Medulla oblongata (tissue), 1 donor: ENCODE data around the gene PALLD.

Source experiments
- DNase-seq: peaks from one replicate; pipeline ENCODE4 v3.0.0-alpha.2; 2015; ENCODE audit errors: extremely low spot score

PALLD gene

GRCh38 chr4:168647646-168648375, 151.0 kb downstream of the PALLD start:
- no peak for DNase-seq

GRCh38 chr4:168648494-168648893, 151.6 kb downstream of the PALLD start:
- no peak for DNase-seq

DNA sequence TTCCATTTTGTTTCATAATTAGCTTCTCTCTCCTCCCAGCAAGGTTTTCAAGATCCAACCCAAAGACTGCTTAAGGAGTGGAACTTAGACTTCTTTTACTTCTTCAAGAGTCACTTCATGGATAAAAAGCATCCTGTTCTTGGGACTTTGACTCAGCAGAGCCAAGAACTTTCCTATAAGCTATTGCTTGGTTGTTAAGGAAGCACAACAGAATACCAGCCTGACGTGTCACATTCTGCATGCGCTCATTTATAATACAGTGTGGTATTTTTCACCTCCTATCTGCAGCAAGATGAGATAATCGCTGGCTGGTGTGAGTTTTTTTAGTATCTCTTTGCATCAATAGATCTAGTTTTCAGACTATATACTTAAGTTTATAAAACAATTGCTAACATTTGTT, 152.1 kb downstream of the PALLD start:
- no peak for DNase-seq

- no peak for DNase-seq
These were observed 154.5 kb downstream of the PALLD start for GRCh38 chr4:168651374-168651773.

GRCh38 chr4:168651864-168652263, 155.0 kb downstream of the PALLD start:
- DNase-seq: no peak

DNA sequence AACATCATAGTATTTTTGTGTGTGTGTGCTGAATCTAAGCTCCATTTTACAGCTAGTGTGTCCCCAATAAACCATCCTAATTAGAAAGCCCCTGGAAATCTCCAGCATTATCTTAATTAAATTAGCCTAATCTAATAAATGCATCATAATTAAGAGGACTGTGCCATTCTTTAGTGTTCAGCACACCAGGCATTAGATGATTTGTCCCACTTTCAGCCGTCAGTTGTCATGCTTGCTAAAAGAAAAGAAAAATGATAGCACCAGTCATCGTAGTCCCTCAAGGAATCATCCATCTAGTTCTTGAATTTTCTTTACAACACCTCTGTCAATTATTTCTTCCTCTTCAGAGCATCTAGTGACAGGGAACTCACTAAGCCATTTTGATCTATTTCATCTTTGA, 155.9 kb downstream of the PALLD start:
- no peak for DNase-seq

- DNase-seq: no peak
These were observed 157.4 kb downstream of the PALLD start for GRCh38 chr4:168654104-168654847.

DNA sequence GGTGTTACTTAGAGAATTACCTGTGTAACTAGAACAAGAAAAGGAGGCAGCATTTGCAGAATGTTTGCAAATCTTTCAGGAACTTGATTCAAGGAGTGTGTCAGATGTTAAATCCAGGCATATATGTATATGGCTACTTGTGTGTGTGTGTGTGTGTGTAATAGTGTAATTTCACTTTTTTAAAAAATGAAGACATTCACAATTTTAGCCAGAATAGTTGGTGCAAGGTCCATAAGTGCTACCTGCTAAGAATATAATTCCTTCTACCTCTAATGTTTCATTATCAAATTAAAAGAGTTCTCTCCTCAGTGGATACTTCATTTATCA, 158.0 kb downstream of the PALLD start:
- no peak for DNase-seq

DNA sequence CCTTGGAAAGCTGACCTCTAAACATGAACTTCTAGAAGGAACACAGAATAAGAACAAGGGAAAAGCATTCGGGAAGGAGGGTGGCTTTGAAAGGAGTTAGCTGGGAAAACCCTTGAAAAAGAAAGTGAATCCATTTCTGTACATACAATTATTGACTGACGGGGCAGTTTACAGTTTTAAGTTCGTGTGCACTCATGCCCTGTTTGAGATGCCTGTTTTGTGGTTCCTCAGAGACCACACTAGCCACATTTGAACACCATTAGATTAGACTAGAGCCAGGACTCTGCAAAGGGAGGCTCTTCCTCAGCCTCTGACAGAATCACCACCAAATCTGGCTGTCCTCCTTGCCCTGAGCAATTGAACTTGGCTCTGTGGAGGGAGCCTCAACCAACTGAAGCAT, 158.3 kb downstream of the PALLD start:
- no peak for DNase-seq

- DNase-seq: no peak
These were observed 159.3 kb downstream of the PALLD start for GRCh38 chr4:168656055-168656660.

- DNase-seq: no peak
These were observed 160.2 kb downstream of the PALLD start for GRCh38 chr4:168656946-168657473.

DNA sequence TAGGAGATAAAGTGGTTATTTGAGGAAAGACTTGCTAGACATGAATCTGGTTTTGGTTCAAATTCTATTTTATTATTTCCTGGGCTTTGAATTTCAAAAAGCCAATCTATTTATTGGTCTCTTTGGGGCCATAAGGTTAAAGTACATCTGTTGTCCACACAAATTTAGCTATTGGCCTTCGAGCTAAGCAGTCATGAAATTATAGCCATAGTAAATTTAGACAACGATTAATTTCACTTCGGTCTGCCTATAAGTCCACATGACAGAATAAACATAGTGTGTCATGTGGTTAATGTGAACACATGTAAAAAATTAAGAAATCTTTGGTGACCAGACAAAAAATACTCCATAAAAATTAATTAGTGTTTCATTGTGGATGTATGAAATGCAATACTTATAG, 161.9 kb downstream of the PALLD start:
- DNase-seq: no peak

DNA sequence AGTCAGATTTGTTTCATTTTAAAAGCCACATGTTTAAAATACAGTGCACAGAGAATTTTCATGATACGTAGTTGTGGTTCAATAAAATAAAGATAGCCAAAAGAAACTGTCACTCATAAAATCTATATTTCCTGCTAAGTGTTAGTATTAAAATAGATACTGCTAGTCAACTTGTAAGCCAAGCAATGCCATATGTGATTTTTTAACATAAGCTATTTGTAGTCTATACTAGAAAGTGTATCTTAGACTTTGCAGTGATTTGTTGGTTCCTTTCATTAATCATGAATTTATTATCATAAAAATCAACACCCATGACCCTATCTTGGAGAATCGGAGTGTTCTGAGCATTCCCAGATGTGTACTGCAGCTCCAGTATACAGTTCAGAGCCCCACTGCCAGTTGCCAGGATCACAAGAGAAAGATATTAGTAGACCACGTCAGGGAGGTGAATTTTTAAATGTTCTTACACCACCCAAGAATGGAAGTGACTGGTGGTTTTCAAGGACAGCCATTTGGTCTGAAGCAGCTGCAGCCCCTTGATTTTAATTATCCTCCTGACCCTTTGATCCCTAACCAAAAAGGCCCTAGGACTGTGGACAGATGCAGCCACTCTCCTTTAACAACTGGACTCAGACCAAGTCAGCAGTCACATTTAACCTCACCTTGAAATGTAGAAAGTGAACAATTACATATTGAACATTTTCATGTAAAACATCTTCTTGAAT, 163.1 kb downstream of the PALLD start:
- no peak for DNase-seq

DNA sequence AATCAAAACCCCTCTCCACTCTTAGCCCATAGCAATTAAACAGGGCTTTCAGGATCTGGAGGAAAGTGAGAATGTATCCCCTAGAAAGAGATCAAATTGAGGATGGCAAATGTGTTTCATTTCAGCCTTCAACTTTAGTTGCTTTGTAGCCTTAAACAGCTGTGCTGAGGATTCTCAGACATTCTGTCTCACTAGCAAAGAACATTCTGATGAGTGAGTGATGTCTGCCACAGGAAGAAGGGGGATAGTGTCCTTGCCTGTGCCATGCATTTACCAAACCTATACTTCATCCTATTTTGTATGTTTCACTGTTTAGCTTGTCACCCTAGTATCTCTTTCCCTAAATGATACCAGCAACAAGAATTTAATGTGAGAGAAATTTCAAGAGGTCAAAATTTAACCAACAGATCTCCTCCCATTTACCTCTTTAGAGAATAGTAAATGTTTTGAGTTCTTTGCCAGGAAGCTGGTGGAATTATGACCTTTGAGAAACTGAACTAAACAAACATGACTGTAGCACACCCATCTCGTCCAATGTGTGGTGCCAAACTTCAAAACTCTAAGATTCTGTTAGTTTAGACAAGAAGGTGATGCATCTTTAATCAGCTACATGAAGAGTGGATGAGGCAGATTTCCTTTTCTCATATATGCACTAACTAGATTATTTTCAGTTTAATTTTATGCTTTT, 165.6 kb downstream of the PALLD start:
- no peak for DNase-seq

DNA sequence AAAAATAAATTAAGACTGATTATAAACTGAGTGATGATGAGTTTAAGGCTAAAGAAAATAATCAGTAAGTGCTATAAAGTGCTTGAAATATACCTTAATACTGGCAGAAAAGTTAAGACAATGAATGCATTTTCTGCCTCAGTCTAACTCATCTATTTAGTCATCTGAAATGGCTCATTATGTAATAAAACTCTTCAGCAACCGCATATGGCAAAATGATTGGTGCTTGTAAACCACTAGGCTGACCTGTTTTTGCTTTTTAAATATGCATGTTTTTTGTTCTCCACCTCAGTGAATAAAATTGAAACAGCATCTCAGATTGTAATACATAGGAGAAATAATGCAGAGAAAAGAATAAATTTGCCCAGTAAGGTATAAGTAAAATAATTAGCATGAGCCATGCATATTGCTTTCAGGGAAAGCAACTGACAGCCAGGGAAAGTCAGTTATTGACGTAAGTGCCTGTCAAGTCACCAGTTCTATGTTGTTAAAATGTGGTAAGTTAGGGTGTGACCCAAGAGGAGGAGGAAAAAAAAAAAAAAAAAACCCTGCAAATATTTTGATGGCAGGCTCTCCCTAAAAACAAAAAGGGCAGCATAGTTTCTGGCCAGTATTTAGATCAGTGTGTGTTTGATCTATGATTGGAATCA, 167.5 kb downstream of the PALLD start:
- DNase-seq: no peak

- DNase-seq: no peak
These were observed 169.7 kb downstream of the PALLD start for GRCh38 chr4:168666531-168666930.

- DNase-seq: no peak
These were observed 170.5 kb downstream of the PALLD start for GRCh38 chr4:168667376-168667775.

- no peak for DNase-seq
These were observed 171.1 kb downstream of the PALLD start for GRCh38 chr4:168667921-168668320.

DNA sequence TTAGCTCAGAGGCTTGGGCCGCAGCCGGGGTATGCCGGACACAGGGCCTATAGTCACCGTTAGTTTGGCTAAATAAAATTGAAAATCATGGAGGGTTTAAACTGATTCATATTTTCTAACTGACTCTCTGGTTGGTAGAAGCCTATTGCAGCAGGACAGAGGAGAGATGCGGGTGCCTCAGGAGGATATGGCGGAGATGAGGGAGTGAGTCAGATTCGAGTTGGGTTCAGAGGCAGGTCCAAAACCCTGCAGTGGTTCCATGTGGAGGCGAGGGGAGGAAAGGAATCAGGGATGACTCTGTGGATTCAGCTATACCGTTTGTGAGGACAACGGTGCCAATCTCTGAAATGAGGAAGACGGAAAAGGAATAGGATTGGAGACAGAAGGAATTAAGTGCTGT, 176.6 kb downstream of the PALLD start:
- DNase-seq: no peak

GRCh38 chr4:168674077-168674747, 177.4 kb downstream of the PALLD start:
- no peak for DNase-seq

- DNase-seq: no peak
These were observed 178.0 kb downstream of the PALLD start for GRCh38 chr4:168674866-168675265.
